PC-9 (cell line): Measurements from ENCODE around the gene CIAO2B. TPM values are rescaled to one million over a fixed set of nuclear protein-coding genes. Genes with fewer than 3 reads are reported as not detected.

Experiments
- BruUV-seq: library from RNA; stranded (reverse); fragments of 400-500 nt; replicated peaks from 2 replicates; lab custom pipeline; 2021; lab: Mats Ljungman, UMichigan
- CTCF ChIA-PET: fragments of 300-600 bp; sonication (Branson Sonifier 250); formaldehyde crosslinking; loops from one replicate; lab custom pipeline; 2022; ENCODE audit warnings: antibody characterized with exemption; lab: Charles Lee
- POLR2A ChIA-PET: fragments of 300-600 bp; sonication (Branson Sonifier 250); formaldehyde crosslinking; loops from one replicate; lab custom pipeline; 2022; ENCODE audit warnings: antibody characterized with exemption; ENCODE audit not compliant: unreplicated experiment; lab: Charles Lee
- DNase-seq, 2 experiments: peaks; one replicate each; pipeline versions ENCODE4 v3.0.0 to v3.0.0-alpha.2; 2015 to 2022; ENCODE audit warnings: mixed read lengths in 1 of 2
- H2AFZ ChIP-seq: fragments of 200-600 bp; sonication (generic); 2 replicates; pipeline ENCODE4 v1.8.1; 2017; ENCODE audit warnings: antibody characterized with exemption
- H3F3A ChIP-seq: fragments of 200-600 bp; sonication (generic); 2 replicates; pipeline ENCODE4 v1.8.1; 2017; ENCODE audit warnings: antibody characterized with exemption, mild to moderate bottlenecking, low read depth; ENCODE audit not compliant: insufficient read depth
- H3K27ac ChIP-seq: fragments of 200-600 bp; sonication (generic); 2 replicates; pipeline ENCODE4 v1.6.1; 2016; ENCODE audit warnings: mixed run types
- H3K27me3 ChIP-seq: fragments of 200-600 bp; sonication (generic); 2 replicates; pipeline ENCODE4 v1.6.1; 2016; ENCODE audit warnings: low read depth, mixed run types; ENCODE audit not compliant: insufficient read depth
- H3K36me3 ChIP-seq: fragments of 200-600 bp; sonication (generic); 2 replicates; pipeline ENCODE4 v1.6.1; 2016; ENCODE audit warnings: low read depth, mixed run types
- H3K4me1 ChIP-seq: fragments of 200-600 bp; sonication (generic); replicated peaks from 2 replicates; pipeline ENCODE4 v1.6.1; 2016; ENCODE audit warnings: mixed run types; ENCODE audit not compliant: insufficient read depth
- H3K4me2 ChIP-seq: fragments of 200-600 bp; sonication (generic); 2 replicates; pipeline ENCODE4 v1.6.1; 2017; ENCODE audit warnings: mixed run types
- H3K4me3 ChIP-seq: fragments of 200-600 bp; sonication (generic); 2 replicates; pipeline ENCODE4 v1.6.1; 2016; ENCODE audit warnings: mixed run types
- H3K79me2 ChIP-seq: fragments of 200-600 bp; sonication (generic); 2 replicates; pipeline ENCODE4 v1.6.1; 2017; ENCODE audit warnings: low read depth, mixed run types
- H3K9me2 ChIP-seq: fragments of 200-600 bp; sonication (generic); 2 replicates; pipeline ENCODE4 v1.8.1; 2017; ENCODE audit warnings: mild to moderate bottlenecking; ENCODE audit not compliant: insufficient read depth
- H3K9me3 ChIP-seq: fragments of 200-600 bp; sonication (generic); 2 replicates; pipeline ENCODE4 v1.8.1; 2016; ENCODE audit warnings: low read depth; ENCODE audit not compliant: insufficient read depth
- H4K20me1 ChIP-seq: fragments of 200-600 bp; sonication (generic); 2 replicates; pipeline ENCODE4 v1.8.1; 2017; ENCODE audit not compliant: insufficient read depth
- EZH2 ChIP-seq: fragments of 200-600 bp; sonication (generic); IDR thresholded peaks from 2 replicates; pipeline ENCODE4 v1.8.0; 2017; ENCODE audit warnings: antibody characterized with exemption, low read depth
- intact Hi-C: fragments of 100-400 bp; cut with micrococcal nuclease; formaldehyde crosslinking; loops from one replicate; pipeline ENCODE4 v1.10.0; 2022; ENCODE audit not compliant: unreplicated experiment
- total RNA-seq: library from RNA; stranded (reverse); gene quantifications from 2 replicates; pipeline ENCODE4 v1.2.3, GENCODE V29; 2021
- TF ChIP-seq, protein P1 (sequence below): fragments of 200-600 bp; sonication (generic); conservative IDR thresholded peaks from 2 replicates; pipeline ENCODE4 v1.6.1; 2017; ENCODE audit warnings: mixed run types, antibody characterized with exemption, mild to moderate bottlenecking, moderate library complexity

CIAO2B gene
- total RNA-seq, 1 experiment from 2014 or later: 87.1 TPM

DNA sequence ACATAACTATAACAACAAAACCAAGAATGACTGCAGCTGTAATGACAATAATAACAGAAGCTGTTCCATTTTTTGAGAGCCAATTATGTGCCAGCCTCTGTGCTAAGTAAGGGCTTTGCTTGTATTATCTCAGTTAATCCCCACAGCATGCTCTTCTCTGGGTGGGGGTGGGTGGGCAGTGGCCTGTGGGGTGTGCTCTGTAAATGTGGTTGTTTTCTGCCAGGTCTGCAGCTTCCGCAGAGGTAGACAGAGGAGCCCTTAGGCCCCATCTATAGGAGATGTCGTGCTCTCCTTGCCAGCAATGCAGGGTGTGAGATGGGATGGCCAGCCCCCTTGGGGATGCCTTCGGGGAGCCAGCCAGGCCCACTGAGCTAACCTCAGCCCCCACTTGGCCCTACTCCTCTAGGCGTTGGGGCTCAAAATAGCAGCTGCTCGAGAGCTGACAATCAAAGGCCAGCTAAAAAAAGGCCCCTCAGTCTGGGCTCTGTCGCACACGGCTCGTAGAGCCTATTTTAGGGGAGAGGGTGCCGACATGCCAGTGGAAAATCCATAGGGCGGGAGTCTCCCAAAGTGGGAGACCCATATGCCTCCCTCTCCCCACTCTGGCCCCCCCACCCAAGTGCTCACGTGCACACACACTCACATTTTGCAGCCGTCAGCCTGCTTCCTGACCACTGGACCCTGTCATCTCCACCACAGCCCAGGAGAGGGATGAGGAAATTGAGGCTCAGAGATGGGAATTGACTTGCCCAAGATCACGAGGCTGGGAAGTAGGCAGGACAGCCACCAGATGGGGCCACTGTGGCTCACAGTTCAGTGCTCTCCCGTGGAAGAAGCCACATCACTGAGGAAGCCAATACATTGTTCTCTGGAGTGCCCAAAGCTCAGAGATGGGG is 31.3 kb downstream of the CIAO2B start:
- ChIA-PET CTCF (interaction anchor here (0.5 kb wide), 1 partner anchor 23 kb away, joined by 14 read pairs; no protein-coding TSS in a partner anchor), POLR2A (interaction anchor here (0.5 kb wide), 1 partner anchor 31 kb away, joined by 3 read pairs; no protein-coding TSS in a partner anchor)
- Histone ChIP-seq H3F3A (peaks cover 8% of the 10 kb centered on the region; the same call in 1 of the 2 replicates), H2AFZ (no peak overlapping the region), H3K9me2 (no peaks in the 10 kb centered on the region), H3K27ac (no peak overlapping the region), H3K4me3 (no peak overlapping the region), H3K79me2 (no peaks in the 10 kb centered on the region), H3K36me3 (no peaks in the 10 kb centered on the region), H3K27me3 (no peaks in the 10 kb centered on the region), H3K4me1 (peaks cover 28% of the 10 kb centered on the region), H3K4me2 (no peak overlapping the region), H4K20me1 (no peaks in the 10 kb centered on the region), H3K9me3 (no peaks in the 10 kb centered on the region)
- BruUV-seq: no TSS peak
- intact Hi-C loops: no loop called here
- no peak for DNase-seq
- no peak for TF ChIP-seq EZH2
- TF ChIP-seq, protein P1, sequence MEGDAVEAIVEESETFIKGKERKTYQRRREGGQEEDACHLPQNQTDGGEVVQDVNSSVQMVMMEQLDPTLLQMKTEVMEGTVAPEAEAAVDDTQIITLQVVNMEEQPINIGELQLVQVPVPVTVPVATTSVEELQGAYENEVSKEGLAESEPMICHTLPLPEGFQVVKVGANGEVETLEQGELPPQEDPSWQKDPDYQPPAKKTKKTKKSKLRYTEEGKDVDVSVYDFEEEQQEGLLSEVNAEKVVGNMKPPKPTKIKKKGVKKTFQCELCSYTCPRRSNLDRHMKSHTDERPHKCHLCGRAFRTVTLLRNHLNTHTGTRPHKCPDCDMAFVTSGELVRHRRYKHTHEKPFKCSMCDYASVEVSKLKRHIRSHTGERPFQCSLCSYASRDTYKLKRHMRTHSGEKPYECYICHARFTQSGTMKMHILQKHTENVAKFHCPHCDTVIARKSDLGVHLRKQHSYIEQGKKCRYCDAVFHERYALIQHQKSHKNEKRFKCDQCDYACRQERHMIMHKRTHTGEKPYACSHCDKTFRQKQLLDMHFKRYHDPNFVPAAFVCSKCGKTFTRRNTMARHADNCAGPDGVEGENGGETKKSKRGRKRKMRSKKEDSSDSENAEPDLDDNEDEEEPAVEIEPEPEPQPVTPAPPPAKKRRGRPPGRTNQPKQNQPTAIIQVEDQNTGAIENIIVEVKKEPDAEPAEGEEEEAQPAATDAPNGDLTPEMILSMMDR: no peak

DNA sequence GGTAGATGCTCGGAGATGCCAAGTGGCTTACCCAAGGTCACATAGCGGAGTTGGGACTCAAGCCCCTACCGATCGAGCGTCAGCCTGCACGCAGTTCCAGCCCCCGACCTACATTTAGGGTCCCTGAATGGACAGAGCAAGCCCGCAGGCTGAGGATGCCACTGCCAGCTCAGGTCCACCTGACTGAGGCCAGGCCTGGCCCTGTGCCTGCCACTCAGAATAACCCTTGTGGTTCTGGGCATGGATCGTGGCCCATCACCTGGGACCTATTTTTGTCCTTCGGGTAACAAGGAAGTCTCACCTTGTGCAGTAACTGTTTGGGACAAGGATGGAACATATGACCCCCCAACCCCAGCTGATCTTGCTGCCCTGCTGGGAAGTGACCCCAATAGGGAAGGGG is 32.6 kb downstream of the CIAO2B start:
- H3K4me3 ChIP-seq: no peak overlapping the region
- peaks cover 11% of the 10 kb centered on the region; the same call in 1 of the 2 replicates for H3F3A ChIP-seq
- intact Hi-C loops: no loop called here
- no TSS peak for BruUV-seq
- no peak overlapping the region for H3K4me2 ChIP-seq
- H3K4me1 ChIP-seq: peaks cover 32% of the 10 kb centered on the region
- H3K9me3 ChIP-seq: no peaks in the 10 kb centered on the region
- H3K36me3 ChIP-seq: no peaks in the 10 kb centered on the region
- no peaks in the 10 kb centered on the region for H3K79me2 ChIP-seq
- DNase-seq: no peak
- no peak overlapping the region for H3K27ac ChIP-seq
- H3K9me2 ChIP-seq: no peaks in the 10 kb centered on the region
- POLR2A ChIA-PET: no interaction called here
- no peaks in the 10 kb centered on the region for H4K20me1 ChIP-seq
- no peaks in the 10 kb centered on the region for H3K27me3 ChIP-seq
- no peak for TF ChIP-seq EZH2
- TF ChIP-seq, protein P1: no peak
- CTCF ChIA-PET: no interaction called here
- no peak overlapping the region for H2AFZ ChIP-seq

DNA sequence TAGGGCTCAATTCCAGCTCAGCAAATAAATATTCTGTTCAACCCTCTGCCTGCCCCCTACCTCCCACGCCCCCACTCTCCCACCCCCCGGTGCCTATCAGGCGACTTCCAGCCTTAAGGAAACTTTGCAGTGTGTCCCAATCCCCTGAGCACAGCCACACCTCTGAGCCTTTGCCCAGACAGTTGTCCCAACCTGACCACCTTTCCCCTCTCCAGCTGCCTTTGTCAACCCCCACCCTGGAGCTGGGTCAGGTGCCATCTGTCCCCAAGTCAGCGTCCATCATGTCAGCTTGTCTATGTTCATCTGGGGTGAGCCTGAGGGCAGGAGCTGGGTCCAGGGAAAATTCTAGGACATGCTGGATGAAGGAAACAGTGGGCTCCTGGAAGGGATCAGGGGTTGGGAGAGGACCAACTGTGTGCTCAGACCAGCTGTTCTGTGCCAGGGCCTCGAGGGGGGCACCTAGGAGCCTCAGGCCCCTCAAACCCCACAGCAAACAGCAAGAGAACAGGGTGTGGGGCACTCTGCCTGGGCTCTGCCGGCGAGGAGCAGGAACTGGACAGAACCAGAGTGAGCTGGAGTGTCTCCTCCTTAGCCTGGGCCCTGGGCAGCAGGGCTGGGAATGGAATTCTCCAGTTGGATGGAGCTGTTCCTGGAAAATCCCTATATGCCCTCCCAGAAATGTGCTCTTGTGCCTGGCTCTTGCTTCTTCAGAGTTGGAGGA is 33.3 kb downstream of the CIAO2B start:
- Histone ChIP-seq H3K27me3 (no peaks in the 10 kb centered on the region), H3K9me2 (no peaks in the 10 kb centered on the region), H3K79me2 (no peaks in the 10 kb centered on the region), H2AFZ (no peak overlapping the region), H3K4me2 (0 out of 2 replicates have a peak overlapping the region, but pooled peaks have one; percentile 61), H3K4me1 (peaks cover 35% of the 10 kb centered on the region), H3K36me3 (no peaks in the 10 kb centered on the region), H3K9me3 (no peaks in the 10 kb centered on the region), H3F3A (peaks cover 11% of the 10 kb centered on the region; the same call in 1 of the 2 replicates), H3K27ac (no peak overlapping the region), H4K20me1 (no peaks in the 10 kb centered on the region), H3K4me3 (no peak overlapping the region)
- TF ChIP-seq, protein P1: no peak
- no peak for TF ChIP-seq EZH2
- ChIA-PET POLR2A (no interaction called here), CTCF (interaction anchor here (0.7 kb wide), 1 partner anchor 28 kb away, joined by 3 read pairs; no protein-coding TSS in a partner anchor)
- BruUV-seq: no TSS peak
- DNase-seq: no peak
- intact Hi-C loops: no loop called here
